ENCODE results near the gene UBTF. TPM values are rescaled to one million over a fixed set of nuclear protein-coding genes. Genes with fewer than 3 reads are reported as not detected.

UBTF gene
- total and polyA plus RNA-seq, 8 donors = 25.5 to 198 (median 37.3) TPM

DNA sequence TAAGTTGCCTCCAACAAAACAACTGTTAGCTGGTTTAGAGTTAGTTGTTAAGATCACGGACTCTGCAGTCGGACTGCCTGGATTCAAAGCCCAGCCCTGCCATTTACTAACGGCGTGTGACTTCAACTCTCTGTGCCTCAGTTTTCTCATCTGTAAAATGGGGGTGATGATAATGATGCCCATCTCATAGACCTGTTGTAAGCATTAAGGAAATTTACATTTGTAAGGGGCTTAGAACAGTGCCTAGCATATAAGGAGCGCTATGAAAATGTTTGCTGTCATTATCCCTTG is 47.6 kb upstream of the UBTF start:
- TF ChIP-seq, protein P1, sequence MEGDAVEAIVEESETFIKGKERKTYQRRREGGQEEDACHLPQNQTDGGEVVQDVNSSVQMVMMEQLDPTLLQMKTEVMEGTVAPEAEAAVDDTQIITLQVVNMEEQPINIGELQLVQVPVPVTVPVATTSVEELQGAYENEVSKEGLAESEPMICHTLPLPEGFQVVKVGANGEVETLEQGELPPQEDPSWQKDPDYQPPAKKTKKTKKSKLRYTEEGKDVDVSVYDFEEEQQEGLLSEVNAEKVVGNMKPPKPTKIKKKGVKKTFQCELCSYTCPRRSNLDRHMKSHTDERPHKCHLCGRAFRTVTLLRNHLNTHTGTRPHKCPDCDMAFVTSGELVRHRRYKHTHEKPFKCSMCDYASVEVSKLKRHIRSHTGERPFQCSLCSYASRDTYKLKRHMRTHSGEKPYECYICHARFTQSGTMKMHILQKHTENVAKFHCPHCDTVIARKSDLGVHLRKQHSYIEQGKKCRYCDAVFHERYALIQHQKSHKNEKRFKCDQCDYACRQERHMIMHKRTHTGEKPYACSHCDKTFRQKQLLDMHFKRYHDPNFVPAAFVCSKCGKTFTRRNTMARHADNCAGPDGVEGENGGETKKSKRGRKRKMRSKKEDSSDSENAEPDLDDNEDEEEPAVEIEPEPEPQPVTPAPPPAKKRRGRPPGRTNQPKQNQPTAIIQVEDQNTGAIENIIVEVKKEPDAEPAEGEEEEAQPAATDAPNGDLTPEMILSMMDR (IDR thresholded peaks at IDR 0.05) = no peak
- TF ChIP-seq POLR2AphosphoS5 (IDR thresholded peaks at IDR 0.05) (no peak), POLR2A (IDR thresholded peaks at IDR 0.05) (no peak), EP300 (IDR thresholded peaks at IDR 0.05) (no peak)
- Histone ChIP-seq H3K27ac (no peak overlapping the region), H3K9me3 (no peaks in the 10 kb centered on the region), H3K4me1 (peaks cover 0 to 3% (median 0%) of the 10 kb centered on the region in 4 donors), H3K27me3 (peaks cover 0 to 15% (median 0%) of the 10 kb centered on the region in 3 donors), H3K4me3 (no peak overlapping the region), H3K36me3 (no peaks in the 10 kb centered on the region)
- DNase-seq = no peak
- 81 to 95% (median 92%) methylated on average over 5 of the region's 5 CpGs for WGBS, 5 donors
- intact Hi-C loops (cut with DNase I; ENCODE audit: low total_unique reads) = no loop called here

DNA sequence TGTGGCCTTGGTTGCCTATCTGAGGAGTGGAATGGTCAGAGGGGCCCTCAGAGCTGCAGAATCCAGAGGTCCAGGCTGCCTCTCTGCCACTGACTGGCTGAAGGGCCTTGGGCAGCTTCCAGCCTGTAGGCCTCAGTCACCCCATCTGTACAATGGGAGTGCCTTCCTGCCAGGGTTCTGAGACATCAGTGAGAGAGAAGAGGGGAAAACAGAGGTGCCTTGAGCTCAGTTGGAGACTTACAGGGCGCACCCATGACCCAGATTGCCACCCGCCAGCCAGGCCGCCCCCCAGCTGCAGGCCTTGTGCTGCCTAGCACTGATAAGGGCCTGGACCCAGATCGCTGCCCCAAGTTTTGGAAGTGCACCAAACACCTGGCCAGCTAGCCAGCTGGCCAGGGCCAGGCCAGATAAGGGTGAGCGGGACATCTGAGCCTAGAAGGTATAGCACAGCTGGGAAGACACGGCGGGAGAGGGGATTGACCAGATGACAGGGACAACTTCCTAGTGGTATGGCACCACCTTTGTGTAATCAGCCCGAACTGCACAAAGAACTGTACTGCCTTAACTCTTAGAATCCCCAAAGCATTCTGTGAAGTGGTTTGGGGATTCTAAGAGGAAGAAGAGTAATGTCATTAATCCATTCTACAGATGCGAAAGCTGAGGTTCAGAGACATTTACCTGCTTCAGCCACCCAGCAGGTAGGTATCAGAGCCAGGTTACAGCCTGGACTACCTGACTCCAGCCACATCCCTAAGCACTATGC is 47.1 kb upstream of the UBTF start:
- no peaks in the 10 kb centered on the region for H3K36me3 ChIP-seq
- intact Hi-C loops (cut with DNase I; ENCODE audit: low total_unique reads) = no loop called here
- 33 to 64% (median 39%) methylated on average over 9 of the region's 9 CpGs for WGBS, 5 donors
- H3K4me3 ChIP-seq = no peak overlapping the region
- TF ChIP-seq POLR2A (IDR thresholded peaks at IDR 0.05) (no peak), POLR2AphosphoS5 (IDR thresholded peaks at IDR 0.05) (no peak), EP300 (IDR thresholded peaks at IDR 0.05) (no peak)
- TF ChIP-seq, protein P1 (IDR thresholded peaks at IDR 0.05) = no peak
- H3K27ac ChIP-seq = no peak overlapping the region
- no peaks in the 10 kb centered on the region for H3K4me1 ChIP-seq
- peak in 1 of 2 donors; percentile 36 for DNase-seq
- no peaks in the 10 kb centered on the region for H3K9me3 ChIP-seq
- H3K27me3 ChIP-seq = peaks cover 0 to 10% (median 0%) of the 10 kb centered on the region in 3 donors

DNA sequence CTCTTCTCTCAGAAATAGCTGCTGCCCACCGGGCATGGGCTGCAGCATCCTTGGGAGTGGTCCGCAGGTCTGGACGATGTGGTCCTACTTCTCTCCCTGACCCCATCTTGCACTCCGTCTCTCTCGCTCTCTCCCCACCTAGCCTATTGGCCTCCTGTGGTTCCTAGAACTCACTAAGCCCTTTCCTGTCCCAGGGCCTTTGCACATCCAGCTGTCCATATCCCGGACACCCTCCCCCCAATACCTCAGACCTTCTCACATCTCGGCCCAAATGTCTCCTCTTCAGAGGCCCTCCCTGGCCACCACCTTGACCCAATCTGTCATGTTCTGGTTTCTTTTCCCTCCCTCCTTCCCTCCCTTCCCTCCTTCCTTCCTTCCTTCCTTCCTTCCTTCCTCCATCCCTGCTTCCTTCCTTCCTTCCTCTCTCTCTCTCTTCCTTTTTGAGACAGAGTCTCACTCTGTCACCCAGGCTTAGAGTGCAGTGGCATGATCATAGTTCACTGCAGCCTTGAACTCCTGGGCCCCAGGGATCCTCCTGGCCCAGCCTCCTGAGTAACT is 43.9 kb upstream of the UBTF start:
- intact Hi-C loops (cut with DNase I; ENCODE audit: low total_unique reads) = no loop called here
- H3K36me3 ChIP-seq = no peaks in the 10 kb centered on the region
- no peaks in the 10 kb centered on the region for H3K9me3 ChIP-seq
- no peak for TF ChIP-seq POLR2AphosphoS5 (IDR thresholded peaks at IDR 0.05)
- no peak for TF ChIP-seq EP300 (IDR thresholded peaks at IDR 0.05)
- no peak for TF ChIP-seq POLR2A (IDR thresholded peaks at IDR 0.05)
- TF ChIP-seq, protein P1 (IDR thresholded peaks at IDR 0.05) = no peak
- H3K27me3 ChIP-seq = peaks cover 0 to 8% (median 0%) of the 10 kb centered on the region in 3 donors
- H3K27ac ChIP-seq = no peak overlapping the region
- no peak for DNase-seq
- no peaks in the 10 kb centered on the region for H3K4me1 ChIP-seq
- 87 to 90% (median 89%) methylated on average over 7 of the region's 7 CpGs for WGBS, 5 donors
- H3K4me3 ChIP-seq = no peak overlapping the region

DNA sequence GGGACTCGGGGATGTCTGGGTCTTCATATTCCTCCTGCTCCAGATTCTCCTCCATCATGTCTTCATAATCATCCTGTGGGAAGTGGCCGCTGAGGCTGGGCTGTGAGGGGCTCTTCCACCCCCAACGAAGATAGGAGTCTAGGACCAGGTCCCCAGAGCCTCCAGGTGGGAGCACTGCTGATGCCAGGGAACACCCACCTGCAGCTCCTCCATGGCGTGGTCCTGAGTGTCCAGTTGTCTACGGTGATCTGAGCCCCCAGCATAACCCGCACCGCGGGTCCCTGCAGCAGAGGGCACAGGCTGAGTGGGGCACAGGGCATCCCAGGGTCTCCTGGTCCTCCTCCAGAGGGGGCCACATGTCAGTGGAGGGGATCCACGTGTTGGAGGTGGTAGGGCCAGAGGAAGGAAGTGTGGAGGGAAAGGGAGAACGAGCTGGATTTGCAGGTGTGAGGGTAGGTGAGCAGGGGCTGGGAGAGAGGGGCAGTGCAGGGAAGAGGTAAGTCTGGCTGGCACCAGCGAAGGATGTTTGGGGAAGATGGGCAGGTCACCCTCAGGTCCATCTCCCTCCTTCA is 43.3 kb upstream of the UBTF start:
- 54 to 76% (median 66%) methylated on average over 10 to 11 of the region's 11 CpGs for WGBS, 5 donors
- TF ChIP-seq POLR2AphosphoS5 (IDR thresholded peaks at IDR 0.05) (no peak), POLR2A (IDR thresholded peaks at IDR 0.05) (no peak), EP300 (IDR thresholded peaks at IDR 0.05) (no peak)
- no peaks in the 10 kb centered on the region for H3K9me3 ChIP-seq
- DNase-seq = no peak
- H3K4me1 ChIP-seq = no peaks in the 10 kb centered on the region
- H3K27ac ChIP-seq = no peak overlapping the region
- no peak overlapping the region for H3K4me3 ChIP-seq
- H3K27me3 ChIP-seq = peaks cover 0 to 8% (median 0%) of the 10 kb centered on the region in 3 donors
- no peaks in the 10 kb centered on the region for H3K36me3 ChIP-seq
- intact Hi-C loops (cut with DNase I; ENCODE audit: low total_unique reads) = no loop called here
